Astrocyte (in vitro differentiated cells and primary cell): Measurements from ENCODE around the gene LARGE1. TPM values are rescaled to one million over a fixed set of nuclear protein-coding genes. Genes with fewer than 3 reads are reported as not detected.

Experiments
- DNase-seq: peaks from one replicate; pipeline ENCODE4 v3.0.0-alpha.2; 2010; ENCODE audit warnings: low read depth
- FAIRE-seq: peaks from 2 replicates; lab custom pipeline; 2011; peaks lifted over from hg19 to GRCh38; lab: Jason Lieb, UNC
- H2AFZ ChIP-seq: 2 replicates; pipeline ENCODE4 v1.6.0; 2012; ENCODE audit warnings: low read depth, low read length, inconsistent platforms
- H3K27ac ChIP-seq: 2 replicates; pipeline ENCODE4 v1.5.1; 2011; ENCODE audit warnings: low read depth, low read length, inconsistent platforms
- H3K27me3 ChIP-seq: 2 replicates; pipeline ENCODE4 v1.6.0; 2011; ENCODE audit warnings: low read length, inconsistent platforms; ENCODE audit not compliant: insufficient read depth
- H3K36me3 ChIP-seq: 2 replicates; pipeline ENCODE4 v1.5.1; 2011; ENCODE audit warnings: low read length, inconsistent platforms; ENCODE audit not compliant: insufficient read depth
- H3K4me1 ChIP-seq: 2 replicates; pipeline ENCODE4 v1.5.1; 2011; ENCODE audit warnings: low read length, inconsistent platforms; ENCODE audit not compliant: insufficient read depth
- H3K4me2 ChIP-seq: 2 replicates; pipeline ENCODE4 v1.6.0; 2012; ENCODE audit warnings: low read length, inconsistent platforms
- H3K4me3 ChIP-seq: 2 replicates; pipeline ENCODE4 v1.5.1; 2011; ENCODE audit warnings: low read depth, mild to moderate bottlenecking, low read length, inconsistent platforms; ENCODE audit not compliant: insufficient read depth
- H3K79me2 ChIP-seq: 2 replicates; pipeline ENCODE4 v1.6.0; 2012; ENCODE audit warnings: mild to moderate bottlenecking, low read length, inconsistent platforms; ENCODE audit not compliant: insufficient read depth
- H3K9ac ChIP-seq: 2 replicates; pipeline ENCODE4 v1.6.0; 2012; ENCODE audit warnings: mild to moderate bottlenecking, low read length, inconsistent platforms
- H3K9me3 ChIP-seq: 2 replicates; pipeline ENCODE4 v1.5.1; 2012; ENCODE audit warnings: low read depth, mild to moderate bottlenecking, low read length, inconsistent platforms; ENCODE audit not compliant: insufficient read depth
- H4K20me1 ChIP-seq: 2 replicates; pipeline ENCODE4 v1.6.0; 2012; ENCODE audit warnings: low read length, inconsistent platforms; ENCODE audit not compliant: insufficient read depth
- H3K27ac Mint-ChIP-seq: one replicate; pipeline ENCODE4 v1.8.0; 2021; ENCODE audit warnings: mild to moderate bottlenecking, mixed read lengths; ENCODE audit not compliant: unreplicated experiment
- H3K27me3 Mint-ChIP-seq: one replicate; pipeline ENCODE4 v1.8.0; 2021; ENCODE audit warnings: low read depth, mixed read lengths; ENCODE audit not compliant: unreplicated experiment
- H3K36me3 Mint-ChIP-seq: one replicate; pipeline ENCODE4 v1.8.0; 2021; ENCODE audit warnings: low read depth, mixed read lengths; ENCODE audit not compliant: unreplicated experiment
- H3K4me1 Mint-ChIP-seq: one replicate; pipeline ENCODE4 v1.8.0; 2021; ENCODE audit warnings: low read depth, mixed read lengths; ENCODE audit not compliant: unreplicated experiment
- H3K4me3 Mint-ChIP-seq: one replicate; pipeline ENCODE4 v1.8.0; 2021; ENCODE audit warnings: mild to moderate bottlenecking, moderate library complexity, mixed read lengths; ENCODE audit not compliant: unreplicated experiment
- H3K9me3 Mint-ChIP-seq: one replicate; pipeline ENCODE4 v1.8.0; 2021; ENCODE audit warnings: mild to moderate bottlenecking, mixed read lengths; ENCODE audit not compliant: unreplicated experiment
- CTCF ChIP-seq: IDR thresholded peaks from 2 replicates; pipeline ENCODE4 v1.5.1; 2011; ENCODE audit warnings: low read depth, mild to moderate bottlenecking, inconsistent platforms, low read length, moderate library complexity; ENCODE audit not compliant: insufficient read depth
- EZH2 ChIP-seq: IDR thresholded peaks from 2 replicates; pipeline ENCODE4 v1.6.1; 2012; ENCODE audit warnings: mild to moderate bottlenecking, low read length, inconsistent platforms; ENCODE audit not compliant: insufficient read depth
- total RNA-seq: library from RNA; stranded (reverse); gene quantifications from 2 replicates; pipeline ENCODE4 v1.2.1, GENCODE V29; 2021

Gene LARGE1
- total RNA-seq, 1 donor from 2014 or later: 92.6 TPM

GRCh38 chr22:33519071-33519973 is 401.0 kb downstream of the LARGE1 start:
- FAIRE-seq: no peak
- H3K9ac ChIP-seq: no peak overlapping the region
- peaks cover 3% of the 10 kb centered on the region for H4K20me1 ChIP-seq
- H3K9me3 Mint-ChIP-seq: no peaks in the 10 kb centered on the region
- no peak overlapping the region for H3K4me3 Mint-ChIP-seq
- H3K27ac ChIP-seq: no peak overlapping the region
- H3K27me3 ChIP-seq: no peaks in the 10 kb centered on the region
- DNase-seq: peak; percentile 49
- H3K9me3 ChIP-seq: no peaks in the 10 kb centered on the region
- peaks cover 3% of the 10 kb centered on the region for H3K36me3 Mint-ChIP-seq
- no peaks in the 10 kb centered on the region for H3K27me3 Mint-ChIP-seq
- peak overlapping the region; percentile 1 for H3K27ac Mint-ChIP-seq
- H3K4me3 ChIP-seq: no peak overlapping the region
- peak overlapping the region; percentile 64 for H3K4me2 ChIP-seq
- no peaks in the 10 kb centered on the region for H3K36me3 ChIP-seq
- TF ChIP-seq EZH2: no peak
- peak; percentile 42 for TF ChIP-seq CTCF
- no peak overlapping the region for H2AFZ ChIP-seq
- H3K4me1 Mint-ChIP-seq: peaks cover 3% of the 10 kb centered on the region
- no peaks in the 10 kb centered on the region for H3K79me2 ChIP-seq
- no peaks in the 10 kb centered on the region for H3K4me1 ChIP-seq

GRCh38 chr22:33518405-33518804 is 401.9 kb downstream of the LARGE1 start:
- H3K9me3 Mint-ChIP-seq: no peaks in the 10 kb centered on the region

More at GRCh38 chr22:33518405-33518804, 401.9 kb downstream of the LARGE1 start:
- Histone ChIP-seq H2AFZ (no peak overlapping the region), H3K27me3 (no peaks in the 10 kb centered on the region), H3K36me3 (no peaks in the 10 kb centered on the region), H3K4me3 (no peak overlapping the region), H4K20me1 (peaks cover 3% of the 10 kb centered on the region), H3K9me3 (no peaks in the 10 kb centered on the region), H3K27ac (no peak overlapping the region), H3K79me2 (no peaks in the 10 kb centered on the region), H3K4me2 (no peak overlapping the region), H3K4me1 (no peaks in the 10 kb centered on the region), H3K9ac (no peak overlapping the region)
- Mint-ChIP-seq H3K27me3 (no peaks in the 10 kb centered on the region), H3K4me1 (peaks cover 3% of the 10 kb centered on the region), H3K4me3 (no peak overlapping the region), H3K27ac (no peak overlapping the region), H3K36me3 (peaks cover 3% of the 10 kb centered on the region)
- TF ChIP-seq CTCF (no peak), EZH2 (no peak)
- no peak for FAIRE-seq
- DNase-seq: no peak
